Pancreas (tissue), 10 donors: ENCODE measurements around the gene IL1A. TPM values are rescaled to one million over a fixed set of nuclear protein-coding genes. Genes with fewer than 3 reads are reported as not detected.

Experiments used
- ATAC-seq, 4 donors: fragments of 200-7000 bp; cut with Tn5 transposase; one replicate each; pipeline versions ENCODE4 v1.8.0 to v1.9.1; 2020; ENCODE audit warnings: mild to moderate bottlenecking in 4 of 4, moderate library complexity in 4 of 4
- DNase-seq, 6 donors: peaks; one replicate each; pipeline ENCODE4 v3.0.0-alpha.2; 2020
- FAIRE-seq: peaks from 2 replicates; lab custom pipeline; 2012; peaks lifted over from hg19 to GRCh38; lab: Jason Lieb, UNC
- H3K27ac ChIP-seq, 4 donors: fragments of 200-600 bp; sonication (generic); 1 replicate in 3 of 4; 2 replicates in 1 of 4; pipeline versions ENCODE4 v1.5.0 to v1.8.0; 2020
- H3K27me3 ChIP-seq, 4 donors: fragments of 200-600 bp; one replicate each; pipeline ENCODE4 v1.8.0; 2021
- H3K36me3 ChIP-seq, 3 donors: fragments of 200-600 bp; sonication (generic) in 1 of 3; one replicate each; pipeline versions ENCODE4 v1.5.0 to v1.8.0; 2020 to 2021
- H3K4me1 ChIP-seq, 3 donors: fragments of 200-600 bp; one replicate each; pipeline ENCODE4 v1.8.0; 2021
- H3K4me3 ChIP-seq, 4 donors: fragments of 200-600 bp; sonication (generic) in 2 of 4; one replicate each; pipeline versions ENCODE4 v1.5.0 to v1.8.0; 2020 to 2021
- H3K9me3 ChIP-seq, 4 donors: fragments of 200-600 bp; one replicate each; pipeline ENCODE4 v1.8.0; 2021
- CTCF ChIP-seq, 4 donors: fragments of 200-600 bp; sonication (generic) in 3 of 4; IDR thresholded peaks; one replicate each; pipeline versions ENCODE4 v1.5.0 to v1.8.0; 2021; ENCODE audit warnings: antibody characterized with exemption in 4 of 4
- WGBS, 2 donors: extraction: QIAGEN DNeasy Blood & Tissue Kit; methylation state at CpG; one replicate each; pipeline ENCODE4 v1.1.7; 2013; 5-methylcytosine and 5-hydroxymethylcytosine counted together
- intact Hi-C, 3 donors: fragments of 100-400 bp; cut with DNase I; formaldehyde crosslinking; loops; one replicate each; pipeline versions ENCODE4 v1.11.1 to v1.14.2; 2022
- polyA plus RNA-seq, 2 donors: library from polyadenylated mRNA; stranded (reverse); fragments of 200-250 nt; gene quantifications; one replicate each; pipeline ENCODE4 v1.2.3, GENCODE V29; 2013
- total RNA-seq, 6 donors: library from RNA; stranded (reverse); fragmentation: NEBNext Ultra II Directional in 4 of 6; extraction: Animal tissue kit (Norgen Biotek cat#: 25700) in 4 of 6; gene quantifications; one replicate each; pipeline versions ENCODE4 v1.2.1 to v1.2.4, GENCODE V29; 2021 to 2023
- donor health status: healthy with polysubstance abuse.
- donor health status: DM: no; HTN: no; CAD: no; lungs with moderate emphysema.
- donor health status: DM: no; HTN: no; CAD: no.
- donor health status: control.
- donor health status: control.
- donor health status: Bipolar disorder and iron deficiency.
- donor health status: DM: yes; HTN: yes; CAD: no.
- donor health status: DM: no; HTN: no; CAD: no.
- donor health status: DM: no; HTN: no; CAD: no.
- donor health status: DM: yes; HTN: yes; CAD: no.

Gene IL1A
- total and polyA plus RNA-seq, 8 donors: 0.05 to 0.18 (median 0.09) TPM; not detected in 4

- no peaks in the 10 kb centered on the region for H3K27me3 ChIP-seq
- H3K9me3 ChIP-seq: no peaks in the 10 kb centered on the region
- ATAC-seq (no peak), DNase-seq (no peak), FAIRE-seq (no peak)
- no peaks in the 10 kb centered on the region for H3K4me1 ChIP-seq
- intact Hi-C loops: no loop called here
- no peak overlapping the region for H3K27ac ChIP-seq
- no peak overlapping the region for H3K4me3 ChIP-seq
- no peaks in the 10 kb centered on the region for H3K36me3 ChIP-seq
- no peak for TF ChIP-seq CTCF (IDR thresholded peaks at IDR 0.05)
- 85 to 86% methylated on average over 3 of the region's 3 CpGs for WGBS, 2 donors
Measured at GRCh38 chr2:112787294-112787693, 3.0 kb upstream of the IL1A start.

GRCh38 chr2:112783187-112783714, 1.0 kb downstream of the IL1A start:
- no peaks in the 10 kb centered on the region for H3K4me1 ChIP-seq
- H3K36me3 ChIP-seq: no peaks in the 10 kb centered on the region
- WGBS, 2 donors: 74 to 82% methylated on average over 3 of the region's 3 CpGs
- no peak for ATAC-seq
- intact Hi-C loops: no loop called here
- TF ChIP-seq CTCF (IDR thresholded peaks at IDR 0.05): no peak
- no peak overlapping the region for H3K4me3 ChIP-seq
- no peak for FAIRE-seq
- no peaks in the 10 kb centered on the region for H3K27me3 ChIP-seq
- no peaks in the 10 kb centered on the region for H3K9me3 ChIP-seq
- no peak for DNase-seq
- no peak overlapping the region for H3K27ac ChIP-seq

- H3K9me3 ChIP-seq: no peaks in the 10 kb centered on the region
- intact Hi-C loops: no loop called here
- DNase-seq (no peak), FAIRE-seq (no peak), ATAC-seq (no peak)
- H3K4me1 ChIP-seq: no peaks in the 10 kb centered on the region
- H3K27ac ChIP-seq: no peak overlapping the region
- H3K36me3 ChIP-seq: no peaks in the 10 kb centered on the region
- H3K27me3 ChIP-seq: no peaks in the 10 kb centered on the region
- no peak overlapping the region for H3K4me3 ChIP-seq
- TF ChIP-seq CTCF (IDR thresholded peaks at IDR 0.05): no peak
- WGBS, 2 donors: 85 to 91% methylated on average over 3 of the region's 3 CpGs
Measured at GRCh38 chr2:112782234-112782799, 2.0 kb downstream of the IL1A start.

GRCh38 chr2:112779598-112779997, 4.7 kb downstream of the IL1A start:
- Histone ChIP-seq H3K9me3 (no peaks in the 10 kb centered on the region), H3K27ac (no peak overlapping the region), H3K27me3 (no peaks in the 10 kb centered on the region), H3K4me3 (no peak overlapping the region), H3K36me3 (no peaks in the 10 kb centered on the region), H3K4me1 (no peaks in the 10 kb centered on the region)
- ATAC-seq (no peak), DNase-seq (no peak), FAIRE-seq (no peak)
- intact Hi-C loops: no loop called here
- no peak for TF ChIP-seq CTCF (IDR thresholded peaks at IDR 0.05)
- WGBS, 2 donors: 84% methylated on average over 1 of the region's 1 CpG

GRCh38 chr2:112777036-112777435, 7.3 kb downstream of the IL1A start:
- Histone ChIP-seq H3K4me1 (no peaks in the 10 kb centered on the region), H3K4me3 (no peak overlapping the region), H3K9me3 (no peaks in the 10 kb centered on the region), H3K27ac (no peak overlapping the region), H3K36me3 (no peaks in the 10 kb centered on the region), H3K27me3 (no peaks in the 10 kb centered on the region)
- FAIRE-seq: no peak
- no peak for ATAC-seq
- no peak for DNase-seq
- intact Hi-C loops: no loop called here
- no peak for TF ChIP-seq CTCF (IDR thresholded peaks at IDR 0.05)
